GM15510 (cell line): ENCODE results near the gene OR56A4.

Source experiments
- POLR2A ChIP-seq: IDR thresholded peaks from 3 replicates; pipeline ENCODE4 v1.6.1; 2011; ENCODE audit warnings: borderline replicate concordance; ENCODE audit not compliant: insufficient read length; ENCODE audit errors: extremely low read depth

Gene OR56A4

DNA sequence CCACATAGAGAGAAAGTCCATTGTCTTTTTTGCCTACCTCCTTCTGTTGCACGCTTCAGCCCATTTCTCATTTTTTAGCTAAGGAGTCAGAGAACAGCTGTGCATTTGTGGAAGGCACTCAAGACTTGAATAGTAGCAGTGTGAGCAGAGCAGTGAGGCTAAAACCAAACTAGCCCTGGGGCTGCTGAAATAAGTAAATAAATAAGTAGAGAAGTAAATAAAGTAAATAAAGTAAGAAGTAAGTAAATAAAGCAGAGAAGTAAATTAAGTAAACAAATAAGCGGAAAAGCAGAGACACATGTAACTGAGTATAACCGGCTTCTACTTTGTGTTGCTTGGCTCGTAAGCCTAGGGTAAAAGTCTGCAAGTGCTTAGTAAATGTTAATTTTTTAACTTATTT lies 17.5 kb downstream of the OR56A4 start:
- TF ChIP-seq POLR2A: no peak

DNA sequence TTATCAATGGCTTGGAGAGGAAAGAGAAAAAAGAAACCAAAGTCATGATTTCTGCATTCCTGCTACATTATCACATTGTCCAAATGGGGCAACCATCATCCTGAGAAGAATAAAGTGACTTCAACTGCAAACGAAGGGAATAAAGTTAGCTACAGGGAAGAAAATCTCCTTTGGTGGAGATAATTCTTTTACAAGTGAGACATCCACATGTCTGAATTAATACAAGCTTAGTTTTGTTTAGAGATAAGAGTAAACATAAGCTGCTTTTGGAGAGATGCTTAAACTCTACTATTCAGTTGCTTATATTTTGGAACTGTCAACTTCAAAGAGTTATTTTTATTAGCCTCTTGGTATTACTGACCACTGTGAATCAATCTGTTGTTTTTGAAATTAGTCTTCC lies 19.9 kb downstream of the OR56A4 start, which contains the start of gene OR52L1:
Gene OR52L1 (minus strand): TSS at position 101 of the 400 bp plus-strand sequence. CDS start 55 bp downstream, at position 46.
- no peak for TF ChIP-seq POLR2A

DNA sequence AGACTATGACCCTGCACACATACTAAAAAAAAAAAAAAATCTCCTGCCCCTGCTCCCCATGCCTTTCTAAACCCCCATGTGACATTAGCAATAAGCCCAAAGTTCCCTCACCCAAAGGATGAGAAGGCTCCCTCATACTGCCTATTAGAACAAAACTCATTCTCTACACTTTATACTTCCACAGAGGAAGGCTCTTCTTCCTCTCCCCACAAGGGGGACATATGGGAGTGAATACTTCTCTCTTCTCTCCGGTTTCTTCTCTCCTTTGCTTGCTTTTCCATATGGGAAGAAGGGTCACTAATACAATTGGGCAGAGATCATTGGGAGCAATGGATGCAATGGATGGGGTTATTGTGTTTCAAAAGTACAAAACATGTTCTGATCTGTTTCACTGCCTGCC lies 23.3 kb downstream of the OR56A4 start:
- no peak for TF ChIP-seq POLR2A

DNA sequence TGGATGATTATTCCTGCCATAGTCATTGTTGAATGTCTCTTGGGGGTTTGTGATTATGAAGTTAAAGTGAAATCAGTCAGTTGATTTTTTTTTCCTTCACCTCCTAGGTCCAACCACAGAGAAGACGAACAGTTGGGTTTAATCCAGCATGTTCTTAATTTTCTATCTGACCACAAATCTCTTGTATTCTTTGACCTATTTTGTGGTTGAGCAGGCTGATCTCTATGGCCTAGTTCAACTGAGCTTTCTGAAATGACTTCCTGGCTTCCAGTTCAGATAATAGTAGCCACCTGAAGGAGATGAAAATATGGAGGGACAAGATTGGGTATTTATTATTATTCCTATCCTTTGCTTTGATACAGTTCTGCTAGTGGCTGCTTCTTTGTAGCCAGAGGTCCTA lies 33.2 kb downstream of the OR56A4 start:
- TF ChIP-seq POLR2A: no peak

DNA sequence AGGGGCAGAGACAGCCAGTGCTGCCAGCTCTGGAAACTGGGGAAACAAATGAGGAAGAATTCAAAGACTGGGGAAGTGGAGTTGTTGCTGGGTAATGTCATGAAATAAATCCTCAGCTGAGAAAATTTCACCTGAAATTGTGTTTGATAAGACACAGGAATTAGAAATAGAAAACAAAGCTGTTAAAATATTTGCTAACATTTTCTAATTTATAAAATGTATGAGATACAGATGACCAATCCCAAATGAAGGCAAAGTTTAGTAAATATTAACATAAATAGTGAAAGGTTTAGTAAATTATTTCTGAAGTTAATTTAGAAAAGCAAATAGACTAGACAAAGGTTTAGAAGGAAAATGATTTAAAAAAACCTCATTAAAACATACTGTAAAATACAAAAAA lies 38.4 kb downstream of the OR56A4 start, which contains the start of gene OR56A5:
Gene OR56A5 (minus strand): TSS at position 101 of the 400 bp plus-strand sequence. CDS start 0 bp downstream, at position 101.
- TF ChIP-seq POLR2A: no peak

DNA sequence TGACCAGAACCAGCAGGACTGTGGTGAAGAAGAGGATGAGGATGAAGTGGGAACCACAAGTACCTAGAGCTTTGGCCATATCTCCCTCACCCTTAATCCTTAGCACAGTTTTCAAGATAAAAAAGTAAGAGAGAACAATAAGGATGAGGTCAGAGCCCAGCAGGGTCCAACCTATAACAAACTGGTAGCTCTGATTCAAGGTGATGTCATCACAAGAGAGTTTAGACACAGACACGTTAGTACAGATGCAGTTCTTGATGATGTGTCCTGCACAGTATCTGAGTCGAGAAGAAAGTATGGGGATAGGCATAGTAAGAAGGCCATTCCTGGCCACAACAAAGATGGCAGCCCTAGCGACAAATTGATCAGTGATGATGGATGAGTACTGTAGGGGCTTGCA lies 39.0 kb downstream of the OR56A4 start:
- no peak for TF ChIP-seq POLR2A

DNA sequence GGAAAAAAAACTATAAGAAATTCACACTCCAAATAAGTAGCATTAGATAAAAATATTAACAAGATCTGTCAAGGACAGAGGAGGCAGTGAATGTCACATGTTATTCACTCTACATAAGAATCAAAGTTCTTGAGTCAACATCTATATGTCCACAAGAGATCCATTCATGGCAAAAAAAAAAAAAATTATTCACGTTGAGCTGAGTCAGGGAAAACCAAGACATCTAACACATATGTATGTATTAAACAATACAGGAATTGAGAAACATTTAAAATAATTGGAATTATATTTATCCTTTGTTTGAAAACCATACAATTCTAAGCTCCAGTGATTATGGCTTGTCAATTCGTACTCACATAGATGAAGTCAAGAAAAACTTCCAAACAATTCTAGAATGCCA lies 39.8 kb downstream of the OR56A4 start:
- TF ChIP-seq POLR2A: no peak

DNA sequence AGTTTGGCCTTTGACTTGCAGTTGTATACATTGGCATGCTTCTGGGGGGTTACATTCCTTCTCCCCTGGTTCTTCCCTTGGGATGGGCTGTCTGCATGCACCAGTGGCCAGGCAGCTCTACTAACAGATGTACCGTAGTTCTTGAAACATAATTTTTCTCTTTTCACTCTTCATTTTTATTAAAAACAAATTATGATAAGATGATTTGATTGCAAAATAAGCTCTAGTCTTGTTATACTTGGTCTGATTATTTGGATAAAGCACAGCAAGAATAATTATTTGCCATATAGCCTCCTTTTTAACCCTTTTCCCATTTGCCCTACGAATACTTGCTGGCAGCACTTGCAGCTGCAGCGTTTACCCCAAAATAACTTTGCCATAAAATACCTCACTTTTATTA lies 51.2 kb downstream of the OR56A4 start:
- no peak for TF ChIP-seq POLR2A
